GM12878 (cell line): Measurements from ENCODE around the gene ADGRV1.

Source experiments
- CREM ChIP-seq: IDR thresholded peaks from 2 replicates; pipeline ENCODE4 v1.6.1; 2014; ENCODE audit warnings: antibody characterized with exemption, low read depth
- EP300 ChIP-seq, 2 experiments: fragments of 150-350 bp in 1 of 2; IDR thresholded peaks; 2 replicates each; pipeline ENCODE4 v1.6.1; 2011 to 2012; ENCODE audit warnings: low read depth in 2 of 2, low read length in 2 of 2, borderline replicate concordance in 1 of 2, improper control_type of control experiment in 1 of 2, inconsistent platforms in 1 of 2; ENCODE audit not compliant: control insufficient read depth in 1 of 2
- NR2C2 ChIP-seq: IDR thresholded peaks from 2 replicates; pipeline ENCODE4 v1.6.1; 2011; ENCODE audit warnings: borderline replicate concordance, low read depth; ENCODE audit not compliant: control insufficient read depth, insufficient read length
- POLR2A ChIP-seq: IDR thresholded peaks from 2 replicates; pipeline ENCODE4 v1.6.1; 2011; ENCODE audit warnings: low read depth, mild to moderate bottlenecking, low read length
- POLR2AphosphoS2 ChIP-seq: IDR thresholded peaks from 2 replicates; pipeline ENCODE4 v1.6.1; 2011; ENCODE audit warnings: low read depth, mild to moderate bottlenecking, low read length, improper control_type of control experiment, moderate library complexity
- SMAD1 ChIP-seq: fragments of 450-650 bp; IDR thresholded peaks from 2 replicates; pipeline ENCODE4 v1.6.1; 2018; ENCODE audit warnings: mild to moderate bottlenecking, low read depth; ENCODE audit not compliant: partially characterized antibody
- TCF12 ChIP-seq: IDR thresholded peaks from 2 replicates; pipeline ENCODE4 v1.6.1; 2011; ENCODE audit warnings: low read depth, mild to moderate bottlenecking, low read length
- YY1 ChIP-seq: IDR thresholded peaks from 2 replicates; pipeline ENCODE4 v1.6.1; 2011; ENCODE audit warnings: low read depth, mild to moderate bottlenecking, low read length
- ZNF24 ChIP-seq: fragments of 450-650 bp; IDR thresholded peaks from 2 replicates; pipeline ENCODE4 v1.6.1; 2017; ENCODE audit warnings: antibody characterized with exemption, mild to moderate bottlenecking
- ZNF274 ChIP-seq: IDR thresholded peaks from one replicate; pipeline ENCODE4 v1.8.0; 2011; ENCODE audit not compliant: insufficient read length, insufficient read depth
- ZNF622 ChIP-seq: fragments of 450-650 bp; IDR thresholded peaks from 2 replicates; pipeline ENCODE4 v1.6.1; 2017; ENCODE audit warnings: mild to moderate bottlenecking, inconsistent platforms
- TF ChIP-seq, protein P1 (sequence below), 3 experiments: IDR thresholded peaks in 2 of 3; conservative IDR thresholded peaks in 1 of 3; 2 replicates each; pipeline ENCODE4 v1.5.1; 2011; ENCODE audit warnings: low read depth in 3 of 3, low read length in 3 of 3, mild to moderate bottlenecking in 3 of 3, control low read depth in 2 of 3, moderate library complexity in 2 of 3, inconsistent platforms in 1 of 3, mixed read lengths in 1 of 3; ENCODE audit not compliant: control insufficient read depth in 2 of 3, insufficient read depth in 1 of 3; ENCODE audit errors: extremely low read depth in 1 of 3
- TF ChIP-seq, protein P2 (sequence below): fragments of 450-650 bp; IDR thresholded peaks from 2 replicates; pipeline ENCODE4 v1.6.1; 2017; ENCODE audit warnings: antibody characterized with exemption, mild to moderate bottlenecking, moderate library complexity
- TF ChIP-seq, protein P3 (sequence below): IDR thresholded peaks from 2 replicates; pipeline ENCODE4 v1.6.1; 2012; ENCODE audit warnings: low read depth, low read length, improper control_type of control experiment

DNA sequence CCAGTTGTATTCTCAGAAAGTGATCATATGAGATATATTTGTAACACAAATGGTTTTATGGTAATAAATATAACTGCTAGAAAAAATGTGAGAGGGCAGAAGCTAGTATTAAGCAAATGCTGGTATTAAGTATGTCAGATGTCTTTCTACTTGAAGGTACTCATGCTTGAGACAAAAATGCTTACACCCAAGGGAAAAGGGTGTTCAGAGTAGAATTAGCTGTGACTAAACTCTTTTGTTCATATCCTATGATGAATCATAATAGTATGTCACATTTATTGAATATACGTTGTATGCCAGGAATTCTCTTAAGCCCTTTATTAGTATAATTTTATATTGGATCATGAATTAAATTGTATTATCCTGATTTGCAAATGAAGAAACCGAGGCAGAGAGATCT lies 2.2 kb downstream of the ADGRV1 start:
- TF ChIP-seq, protein P1, sequence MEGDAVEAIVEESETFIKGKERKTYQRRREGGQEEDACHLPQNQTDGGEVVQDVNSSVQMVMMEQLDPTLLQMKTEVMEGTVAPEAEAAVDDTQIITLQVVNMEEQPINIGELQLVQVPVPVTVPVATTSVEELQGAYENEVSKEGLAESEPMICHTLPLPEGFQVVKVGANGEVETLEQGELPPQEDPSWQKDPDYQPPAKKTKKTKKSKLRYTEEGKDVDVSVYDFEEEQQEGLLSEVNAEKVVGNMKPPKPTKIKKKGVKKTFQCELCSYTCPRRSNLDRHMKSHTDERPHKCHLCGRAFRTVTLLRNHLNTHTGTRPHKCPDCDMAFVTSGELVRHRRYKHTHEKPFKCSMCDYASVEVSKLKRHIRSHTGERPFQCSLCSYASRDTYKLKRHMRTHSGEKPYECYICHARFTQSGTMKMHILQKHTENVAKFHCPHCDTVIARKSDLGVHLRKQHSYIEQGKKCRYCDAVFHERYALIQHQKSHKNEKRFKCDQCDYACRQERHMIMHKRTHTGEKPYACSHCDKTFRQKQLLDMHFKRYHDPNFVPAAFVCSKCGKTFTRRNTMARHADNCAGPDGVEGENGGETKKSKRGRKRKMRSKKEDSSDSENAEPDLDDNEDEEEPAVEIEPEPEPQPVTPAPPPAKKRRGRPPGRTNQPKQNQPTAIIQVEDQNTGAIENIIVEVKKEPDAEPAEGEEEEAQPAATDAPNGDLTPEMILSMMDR (IDR thresholded peaks at IDR 0.05 in 2 of 3, conservative IDR thresholded peaks at IDR 0.05 in 1 of 3; ENCODE audit: control insufficient read depth in 2 of 3, extremely low read depth in 1 of 3, insufficient read depth in 1 of 3, low read depth in 3 of 3, low read length in 3 of 3) = no peak
- TF ChIP-seq ZNF274 (no peak), YY1 (no peak), SMAD1 (no peak), TCF12 (no peak), ZNF24 (no peak), CREM (no peak), POLR2A (no peak), NR2C2 (no peak), ZNF622 (no peak), POLR2AphosphoS2 (no peak), EP300 (IDR thresholded peaks at IDR 0.05; ENCODE audit: borderline replicate concordance in 1 of 2, control insufficient read depth in 1 of 2, low read depth in 2 of 2, low read length in 2 of 2) (no peak)
- TF ChIP-seq, protein P2, sequence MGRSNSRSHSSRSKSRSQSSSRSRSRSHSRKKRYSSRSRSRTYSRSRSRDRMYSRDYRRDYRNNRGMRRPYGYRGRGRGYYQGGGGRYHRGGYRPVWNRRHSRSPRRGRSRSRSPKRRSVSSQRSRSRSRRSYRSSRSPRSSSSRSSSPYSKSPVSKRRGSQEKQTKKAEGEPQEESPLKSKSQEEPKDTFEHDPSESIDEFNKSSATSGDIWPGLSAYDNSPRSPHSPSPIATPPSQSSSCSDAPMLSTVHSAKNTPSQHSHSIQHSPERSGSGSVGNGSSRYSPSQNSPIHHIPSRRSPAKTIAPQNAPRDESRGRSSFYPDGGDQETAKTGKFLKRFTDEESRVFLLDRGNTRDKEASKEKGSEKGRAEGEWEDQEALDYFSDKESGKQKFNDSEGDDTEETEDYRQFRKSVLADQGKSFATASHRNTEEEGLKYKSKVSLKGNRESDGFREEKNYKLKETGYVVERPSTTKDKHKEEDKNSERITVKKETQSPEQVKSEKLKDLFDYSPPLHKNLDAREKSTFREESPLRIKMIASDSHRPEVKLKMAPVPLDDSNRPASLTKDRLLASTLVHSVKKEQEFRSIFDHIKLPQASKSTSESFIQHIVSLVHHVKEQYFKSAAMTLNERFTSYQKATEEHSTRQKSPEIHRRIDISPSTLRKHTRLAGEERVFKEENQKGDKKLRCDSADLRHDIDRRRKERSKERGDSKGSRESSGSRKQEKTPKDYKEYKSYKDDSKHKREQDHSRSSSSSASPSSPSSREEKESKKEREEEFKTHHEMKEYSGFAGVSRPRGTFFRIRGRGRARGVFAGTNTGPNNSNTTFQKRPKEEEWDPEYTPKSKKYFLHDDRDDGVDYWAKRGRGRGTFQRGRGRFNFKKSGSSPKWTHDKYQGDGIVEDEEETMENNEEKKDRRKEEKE = no peak
- TF ChIP-seq, protein P3, sequence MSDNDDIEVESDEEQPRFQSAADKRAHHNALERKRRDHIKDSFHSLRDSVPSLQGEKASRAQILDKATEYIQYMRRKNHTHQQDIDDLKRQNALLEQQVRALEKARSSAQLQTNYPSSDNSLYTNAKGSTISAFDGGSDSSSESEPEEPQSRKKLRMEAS = no peak
